ENCODE data around the gene TACR1. TPM values are rescaled to one million over a fixed set of nuclear protein-coding genes. Genes with fewer than 3 reads are reported as not detected.

Gene TACR1
- total and polyA plus RNA-seq, 2 of the 8 experiments (the other 6 are each of a cell fraction or from before 2014, with no cell fraction given), result 0.09 to 0.37 TPM

- no peak overlapping the region for H3K14ac ChIP-seq (ENCODE audit: insufficient read length)
- H3K23ac ChIP-seq (ENCODE audit: insufficient read length), result no peak overlapping the region
- ChIA-PET CTCF (ENCODE audit: partially characterized antibody) (no interaction called here), POLR2A (ENCODE audit: partially characterized antibody) (no interaction called here)
- TF ChIP-seq POLR2AphosphoS5 (IDR thresholded peaks at IDR 0.05; ENCODE audit: low read depth, low read length) (no peak), ATF2 (IDR thresholded peaks at IDR 0.05; ENCODE audit: low read length) (no peak), KDM1A (IDR thresholded peaks at IDR 0.05; ENCODE audit: borderline replicate concordance, low read length) (no peak), PHF8 (conservative IDR thresholded peaks at IDR 0.05; ENCODE audit: low read depth, low read length) (no peak), CEBPB (IDR thresholded peaks at IDR 0.05; ENCODE audit: low read depth, low read length) (no peak), RNF2 (IDR thresholded peaks at IDR 0.05; ENCODE audit: borderline replicate concordance, low read depth, low read length, missing control alignments, poor library complexity, severe bottlenecking) (no peak)
- H3K4ac ChIP-seq (replicated peaks; ENCODE audit: insufficient read length, low read depth, low read length), result peak overlapping the region; percentile 81
- no peak overlapping the region for H3K4me3 ChIP-seq (ENCODE audit: extremely low read depth in 1 of 4, insufficient read depth in 2 of 4, low read depth in 3 of 4, low read length in 4 of 4)
- H3K4me2 ChIP-seq (ENCODE audit: insufficient read depth in 1 of 2, low read depth in 2 of 2, low read length in 2 of 2), result peak overlapping the region; percentile 43 to 64; a peak in 3 of 4 replicates
- no peaks in the 10 kb centered on the region for H4K20me1 ChIP-seq (replicated peaks in 1 of 2; ENCODE audit: control insufficient read depth in 1 of 2, insufficient read depth in 2 of 2, low read length in 2 of 2)
- H2AK5ac ChIP-seq (ENCODE audit: low read depth, low read length), result no peak overlapping the region
- peak overlapping the region; percentile 79 for H2BK120ac ChIP-seq (replicated peaks; ENCODE audit: low read depth, low read length)
- H4K91ac ChIP-seq (replicated peaks; ENCODE audit: insufficient read length, low read length), result peak overlapping the region; percentile 83
- peak overlapping the region; percentile 40; the same call in 1 of the 2 replicates for H2BK20ac ChIP-seq (ENCODE audit: low read length)
- peak overlapping the region; percentile 51 for H4K5ac ChIP-seq (ENCODE audit: insufficient read length, low read depth, low read length)
- peaks cover 5% of the 10 kb centered on the region; the same call in 1 of the 2 replicates for H3K23me2 ChIP-seq (ENCODE audit: low read depth, low read length)
- H3K18ac ChIP-seq (ENCODE audit: extremely low read depth, low read length), result peak overlapping the region; percentile 55; the same call in 1 of the 2 replicates
- H3K9me3 ChIP-seq (ENCODE audit: insufficient read depth in 2 of 2, low read depth in 1 of 2, low read length in 1 of 2), result no peaks in the 10 kb centered on the region
- no peaks in the 10 kb centered on the region for H3K27me3 ChIP-seq (replicated peaks in 1 of 4; ENCODE audit: control insufficient read depth in 3 of 4, extremely low read depth in 1 of 4, insufficient read depth in 3 of 4, low read length in 3 of 4)
- peaks cover 1 to 15% (median 5%) of the 10 kb centered on the region in 4 experiments; a peak in 4 of 7 replicates for H3K4me1 ChIP-seq (replicated peaks in 1 of 4; ENCODE audit: control insufficient read depth in 3 of 4, insufficient read depth in 4 of 4, low read length in 3 of 4)
- no peak overlapping the region for H3K9ac ChIP-seq (replicated peaks in 1 of 4; ENCODE audit: extremely low read depth in 1 of 4, low read depth in 3 of 4, low read length in 3 of 4)
- H2BK12ac ChIP-seq (ENCODE audit: low read depth, low read length), result no peak overlapping the region
- H3K79me2 ChIP-seq (ENCODE audit: control insufficient read depth in 1 of 2, insufficient read depth in 2 of 2, low read length in 2 of 2), result no peaks in the 10 kb centered on the region
- peak overlapping the region; percentile 14 for H3K56ac ChIP-seq (replicated peaks; ENCODE audit: insufficient read length, low read depth, low read length)
- H2BK15ac ChIP-seq (ENCODE audit: low read length), result no peak overlapping the region
- H2BK5ac ChIP-seq (ENCODE audit: low read depth, low read length), result peak overlapping the region; percentile 1; the same call in 1 of the 2 replicates
- DNase-seq (ENCODE audit: low read depth in 1 of 2, low spot score in 2 of 2), result no peak
- H3K79me1 ChIP-seq (ENCODE audit: low read depth, low read length), result no peaks in the 10 kb centered on the region
- H3K27ac ChIP-seq (ENCODE audit: low read depth, low read length), result no peak overlapping the region
- no peaks in the 10 kb centered on the region; a peak in 1 of 8 replicates for H3K36me3 ChIP-seq (ENCODE audit: control insufficient read depth in 2 of 4, insufficient read depth in 4 of 4, low read length in 3 of 4)
- FAIRE-seq, result no peak
- no peak overlapping the region for H4K8ac ChIP-seq (ENCODE audit: extremely low read depth, insufficient read depth, low read length)
- no peak overlapping the region for H2AFZ ChIP-seq (ENCODE audit: low read length)
Observed at GRCh38 chr2:75173740-75174139, 25.6 kb downstream of the TACR1 start.

All from H1 (cell line).